Renal pelvis (tissue), 4 donors: ENCODE measurements around the gene PKNOX2. TPM values are rescaled to one million over a fixed set of nuclear protein-coding genes. Genes with fewer than 3 reads are reported as not detected.

Experiments
- DNase-seq: peaks from one replicate; pipeline ENCODE4 v3.0.0-alpha.2; 2013
- polyA plus RNA-seq, 3 donors: library from polyadenylated mRNA; unstranded; fragments of 120-200 nt; gene quantifications; one replicate each; pipeline ENCODE4 v1.2.1, GENCODE V29; 2013; ENCODE audit not compliant: insufficient read length in 3 of 3

The PKNOX2 gene
- polyA plus RNA-seq, 3 donors: 11.3 to 14.8 (median 13.4) TPM

GRCh38 chr11:125281831-125282595, 117.5 kb downstream of the PKNOX2 start:
- no peak for DNase-seq

GRCh38 chr11:125282596-125282914, 118.0 kb downstream of the PKNOX2 start:
- DNase-seq: no peak

GRCh38 chr11:125284245-125284850, 119.8 kb downstream of the PKNOX2 start:
- DNase-seq: no peak

- DNase-seq: no peak
Measured at GRCh38 chr11:125285844-125286243, 121.3 kb downstream of the PKNOX2 start.

GRCh38 chr11:125286486-125286885, 121.9 kb downstream of the PKNOX2 start:
- no peak for DNase-seq

- DNase-seq: peak; percentile 84
Measured at GRCh38 chr11:125287491-125288210, 123.1 kb downstream of the PKNOX2 start.

- no peak for DNase-seq
Measured at GRCh38 chr11:125289419-125290098, 125.0 kb downstream of the PKNOX2 start.

GRCh38 chr11:125290263-125290662, 125.7 kb downstream of the PKNOX2 start:
- no peak for DNase-seq

GRCh38 chr11:125292100-125292499, 127.5 kb downstream of the PKNOX2 start:
- DNase-seq: no peak

GRCh38 chr11:125293596-125293995, 129.0 kb downstream of the PKNOX2 start:
- no peak for DNase-seq

GRCh38 chr11:125295931-125296330, 131.4 kb downstream of the PKNOX2 start:
- no peak for DNase-seq

- no peak for DNase-seq
Measured at GRCh38 chr11:125297346-125297915, 132.9 kb downstream of the PKNOX2 start.

GRCh38 chr11:125299061-125299615, 134.6 kb downstream of the PKNOX2 start:
- DNase-seq: no peak

- DNase-seq: no peak
Measured at GRCh38 chr11:125299821-125300220, 135.3 kb downstream of the PKNOX2 start.

- DNase-seq: no peak
Measured at GRCh38 chr11:125300791-125301218, 136.3 kb downstream of the PKNOX2 start.

- DNase-seq: no peak
Measured at GRCh38 chr11:125301346-125301745, 136.8 kb downstream of the PKNOX2 start.

GRCh38 chr11:125303186-125303585, 138.6 kb downstream of the PKNOX2 start:
- DNase-seq: no peak

GRCh38 chr11:125303694-125304093, 139.1 kb downstream of the PKNOX2 start:
- no peak for DNase-seq

GRCh38 chr11:125304136-125304535, 139.6 kb downstream of the PKNOX2 start:
- peak; percentile 69 for DNase-seq

- no peak for DNase-seq
Measured at GRCh38 chr11:125304876-125305275, 140.3 kb downstream of the PKNOX2 start.

- no peak for DNase-seq
Measured at GRCh38 chr11:125305345-125305744, 140.8 kb downstream of the PKNOX2 start.

GRCh38 chr11:125306476-125306875, 141.9 kb downstream of the PKNOX2 start:
- DNase-seq: no peak
